AG08396 (cell line): ENCODE measurements around the gene POLR2I.
"Not testable (repeated sequence)": the region's sequence is repeated elsewhere in the genome, so short reads cannot be mapped to it uniquely, and the experiment has no call there.

ENCODE experiments used
- DNase-seq: peaks from one replicate; pipeline ENCODE4 v3.0.0; 2012; ENCODE audit warnings: low spot score, mixed read lengths

Gene POLR2I

GRCh38 chr19:36131221-36131620 lies 16.5 kb upstream of the POLR2I start:
- not testable (repeated sequence) for DNase-seq

GRCh38 chr19:36128392-36128736 lies 13.7 kb upstream of the POLR2I start:
- DNase-seq: no peak

- DNase-seq: no peak
Measured at GRCh38 chr19:36125557-36125956, 10.9 kb upstream of the POLR2I start.

GRCh38 chr19:36121486-36122124 lies 6.9 kb upstream of the POLR2I start:
- no peak for DNase-seq

- no peak for DNase-seq
Measured at GRCh38 chr19:36120984-36121358, 6.3 kb upstream of the POLR2I start.

GRCh38 chr19:36120092-36120983 lies 5.7 kb upstream of the POLR2I start:
- DNase-seq: no peak

- no peak for DNase-seq
Measured at GRCh38 chr19:36116344-36116637, 1.6 kb upstream of the POLR2I start.

- DNase-seq: no peak
Measured at GRCh38 chr19:36115453-36116343, 1.0 kb upstream of the POLR2I start, which contains the start of gene TBCB. TBCB (plus strand) TSS chr19:36115468; CDS start chr19:36115561, 93 bp downstream.

GRCh38 chr19:36113894-36114720 lies 568 bp downstream of the POLR2I start:
- DNase-seq: peak; percentile 50

GRCh38 chr19:36113425-36113824 lies 1.2 kb downstream of the POLR2I start:
- no peak for DNase-seq

- no peak for DNase-seq
Measured at GRCh38 chr19:36112678-36113077, 2.0 kb downstream of the POLR2I start.

GRCh38 chr19:36111200-36111539 lies 3.5 kb downstream of the POLR2I start:
- no peak for DNase-seq

- DNase-seq: no peak
Measured at GRCh38 chr19:36110487-36111199, 4.0 kb downstream of the POLR2I start, which contains the start of gene OVOL3. OVOL3 (plus strand) TSS chr19:36111143; CDS start chr19:36111203, 60 bp downstream.

- DNase-seq: no peak
Measured at GRCh38 chr19:36108684-36109083, 6.0 kb downstream of the POLR2I start.

- DNase-seq: no peak
Measured at GRCh38 chr19:36106991-36107390, 7.7 kb downstream of the POLR2I start.

- no peak for DNase-seq
Measured at GRCh38 chr19:36106441-36106840, 8.2 kb downstream of the POLR2I start.

- no peak for DNase-seq
Measured at GRCh38 chr19:36103842-36104552, 10.7 kb downstream of the POLR2I start.

- DNase-seq: no peak
Measured at GRCh38 chr19:36103040-36103626, 11.5 kb downstream of the POLR2I start.

GRCh38 chr19:36101550-36102327 lies 12.9 kb downstream of the POLR2I start:
- DNase-seq: no peak
